Peyer's patch (tissue), 4 donors: ENCODE measurements around the gene BCAN. TPM values are rescaled to one million over a fixed set of nuclear protein-coding genes. Genes with fewer than 3 reads are reported as not detected.

Experiments used
- DNase-seq, 3 donors: peaks; one replicate each; pipeline ENCODE4 v3.0.0-alpha.2; 2017 to 2019
- H3K27ac ChIP-seq, 4 donors: fragments of 200-600 bp; sonication (generic); one replicate each; pipeline ENCODE4 v1.5.1; 2016 to 2019
- H3K27me3 ChIP-seq, 2 donors: fragments of 200-600 bp; sonication (generic); one replicate each; pipeline ENCODE4 v1.5.1; 2019
- H3K36me3 ChIP-seq, 3 donors: fragments of 200-600 bp; sonication (generic); one replicate each; pipeline ENCODE4 v1.5.1; 2016 to 2019
- H3K4me1 ChIP-seq, 4 donors: fragments of 200-600 bp; sonication (generic); one replicate each; pipeline ENCODE4 v1.5.1; 2016 to 2019
- H3K4me3 ChIP-seq, 4 donors: fragments of 200-600 bp; sonication (generic); 1 replicate in 3 of 4; 2 replicates in 1 of 4; pipeline ENCODE4 v1.5.1; 2016 to 2019; ENCODE audit warnings: mild to moderate bottlenecking in 1 of 4
- H3K9me3 ChIP-seq, 4 donors: fragments of 200-600 bp; sonication (generic); one replicate each; pipeline ENCODE4 v1.5.1; 2016 to 2019; ENCODE audit warnings: mild to moderate bottlenecking in 1 of 4
- POLR2A ChIP-seq, 2 donors: fragments of 450-650 bp; IDR thresholded peaks; one replicate each; pipeline ENCODE4 v1.5.1; 2017; ENCODE audit warnings: antibody characterized with exemption in 2 of 2, mild to moderate bottlenecking in 2 of 2, moderate library complexity in 2 of 2
- total RNA-seq, 4 donors: library from RNA; depleted of rRNA; stranded (reverse); fragments of >200 nt; gene quantifications; one replicate each; pipeline ENCODE4 v1.1.0, GENCODE V29; 2016
- TF ChIP-seq, protein P1 (sequence below), 6 experiments: fragments of 450-650 bp in 4 of 6; fragments of 200-600 bp in 2 of 6; sonication (generic) in 1 of 6; IDR thresholded peaks; one replicate each; pipeline ENCODE4 v1.5.1; 2017 to 2019; ENCODE audit warnings: antibody characterized with exemption in 6 of 6, mild to moderate bottlenecking in 3 of 6, moderate library complexity in 1 of 6

BCAN gene
- total RNA-seq, 4 donors from 2014 or later: 0.28 to 1.3 TPM; not detected in 2

- Histone ChIP-seq H3K36me3 (no peaks in the 10 kb centered on the region), H3K4me3 (no peak overlapping the region), H3K27me3 (peaks cover 0 to 8% of the 10 kb centered on the region in 2 donors), H3K9me3 (no peaks in the 10 kb centered on the region), H3K27ac (no peak overlapping the region), H3K4me1 (peaks cover 0 to 18% (median 1%) of the 10 kb centered on the region in 4 donors)
- no peak for DNase-seq
- TF ChIP-seq, protein P1, sequence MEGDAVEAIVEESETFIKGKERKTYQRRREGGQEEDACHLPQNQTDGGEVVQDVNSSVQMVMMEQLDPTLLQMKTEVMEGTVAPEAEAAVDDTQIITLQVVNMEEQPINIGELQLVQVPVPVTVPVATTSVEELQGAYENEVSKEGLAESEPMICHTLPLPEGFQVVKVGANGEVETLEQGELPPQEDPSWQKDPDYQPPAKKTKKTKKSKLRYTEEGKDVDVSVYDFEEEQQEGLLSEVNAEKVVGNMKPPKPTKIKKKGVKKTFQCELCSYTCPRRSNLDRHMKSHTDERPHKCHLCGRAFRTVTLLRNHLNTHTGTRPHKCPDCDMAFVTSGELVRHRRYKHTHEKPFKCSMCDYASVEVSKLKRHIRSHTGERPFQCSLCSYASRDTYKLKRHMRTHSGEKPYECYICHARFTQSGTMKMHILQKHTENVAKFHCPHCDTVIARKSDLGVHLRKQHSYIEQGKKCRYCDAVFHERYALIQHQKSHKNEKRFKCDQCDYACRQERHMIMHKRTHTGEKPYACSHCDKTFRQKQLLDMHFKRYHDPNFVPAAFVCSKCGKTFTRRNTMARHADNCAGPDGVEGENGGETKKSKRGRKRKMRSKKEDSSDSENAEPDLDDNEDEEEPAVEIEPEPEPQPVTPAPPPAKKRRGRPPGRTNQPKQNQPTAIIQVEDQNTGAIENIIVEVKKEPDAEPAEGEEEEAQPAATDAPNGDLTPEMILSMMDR (IDR thresholded peaks at IDR 0.05): no peak
- TF ChIP-seq POLR2A (IDR thresholded peaks at IDR 0.05): no peak
These were observed 49.3 kb downstream of the BCAN start for GRCh38 chr1:156691191-156691590.

- no peaks in the 10 kb centered on the region for H3K9me3 ChIP-seq
- H3K36me3 ChIP-seq: no peaks in the 10 kb centered on the region
- H3K27ac ChIP-seq: no peak overlapping the region
- TF ChIP-seq POLR2A (IDR thresholded peaks at IDR 0.05): no peak
- TF ChIP-seq, protein P1 (IDR thresholded peaks at IDR 0.05): no peak
- H3K4me1 ChIP-seq: peaks cover 0 to 18% (median 1%) of the 10 kb centered on the region in 4 donors
- peaks cover 0 to 8% of the 10 kb centered on the region in 2 donors for H3K27me3 ChIP-seq
- no peak overlapping the region for H3K4me3 ChIP-seq
- DNase-seq: peak in 1 of 3 donors; percentile 43
These were observed 49.9 kb downstream of the BCAN start for GRCh38 chr1:156691665-156692440.

- H3K4me1 ChIP-seq: peaks cover 0 to 18% (median 1%) of the 10 kb centered on the region in 4 donors
- DNase-seq: peak in 1 of 3 donors; percentile 48
- TF ChIP-seq, protein P1 (IDR thresholded peaks at IDR 0.05): no peak
- TF ChIP-seq POLR2A (IDR thresholded peaks at IDR 0.05): no peak
- H3K27ac ChIP-seq: no peak overlapping the region
- no peak overlapping the region for H3K4me3 ChIP-seq
- peaks cover 0 to 8% of the 10 kb centered on the region in 2 donors for H3K27me3 ChIP-seq
- no peaks in the 10 kb centered on the region for H3K36me3 ChIP-seq
- H3K9me3 ChIP-seq: no peaks in the 10 kb centered on the region
These were observed 50.6 kb downstream of the BCAN start for GRCh38 chr1:156692441-156692924.

GRCh38 chr1:156692925-156693847 lies 51.3 kb downstream of the BCAN start:
- H3K4me1 ChIP-seq: peaks cover 0 to 18% (median 1%) of the 10 kb centered on the region in 4 donors
- no peak overlapping the region for H3K4me3 ChIP-seq
- no peaks in the 10 kb centered on the region for H3K36me3 ChIP-seq
- TF ChIP-seq, protein P1 (IDR thresholded peaks at IDR 0.05): no peak
- DNase-seq: no peak
- H3K27me3 ChIP-seq: peaks cover 0 to 8% of the 10 kb centered on the region in 2 donors
- no peak overlapping the region for H3K27ac ChIP-seq
- no peaks in the 10 kb centered on the region for H3K9me3 ChIP-seq

DNA sequence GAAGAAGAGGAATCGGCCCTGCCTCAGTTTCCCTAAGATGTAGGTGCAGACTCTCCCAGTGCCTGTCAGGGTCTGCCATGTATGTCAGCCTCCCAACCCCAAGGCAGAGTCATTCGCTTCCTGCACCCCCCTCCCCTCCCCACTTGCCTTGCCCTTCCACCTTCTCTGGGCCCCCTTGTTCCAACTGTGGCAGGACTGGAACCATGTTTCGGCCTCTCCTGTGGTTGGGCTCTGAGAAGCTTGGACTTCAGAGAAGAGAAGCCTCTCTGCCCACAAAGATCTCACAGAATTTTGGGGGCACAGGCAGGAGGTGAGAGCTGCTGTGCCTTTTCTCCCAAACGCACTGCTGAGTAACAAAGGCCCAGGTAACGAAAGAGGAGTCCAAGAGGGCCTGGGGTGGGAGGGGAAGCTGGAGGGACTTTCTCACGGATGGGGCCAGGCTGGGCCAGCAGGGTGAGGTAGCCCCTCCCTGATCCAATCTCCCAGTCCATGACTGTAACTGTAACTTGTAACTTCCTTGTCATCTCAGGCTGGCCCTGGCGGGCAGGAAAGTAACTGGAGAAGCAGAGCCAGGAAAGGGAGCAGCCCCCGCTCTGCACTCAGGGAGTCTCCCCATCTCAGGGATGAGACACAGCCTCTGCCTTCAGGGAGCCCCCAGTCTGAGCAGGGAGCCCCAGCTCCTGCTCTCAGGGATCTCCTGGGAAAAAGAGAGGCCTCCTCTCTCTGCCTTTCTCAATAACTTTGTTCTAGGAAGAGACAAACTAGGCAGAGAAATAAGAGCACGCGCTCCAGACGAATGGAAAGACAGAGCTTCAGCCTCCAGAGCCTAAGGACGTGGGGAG lies 52.2 kb downstream of the BCAN start:
- H3K9me3 ChIP-seq: no peaks in the 10 kb centered on the region
- TF ChIP-seq, protein P1 (IDR thresholded peaks at IDR 0.05): no peak
- no peak for TF ChIP-seq POLR2A (IDR thresholded peaks at IDR 0.05)
- DNase-seq: no peak
- no peak overlapping the region for H3K4me3 ChIP-seq
- H3K36me3 ChIP-seq: no peaks in the 10 kb centered on the region
- H3K27ac ChIP-seq: no peak overlapping the region
- H3K4me1 ChIP-seq: peaks cover 0 to 18% (median 1%) of the 10 kb centered on the region in 4 donors
- H3K27me3 ChIP-seq: peaks cover 0 to 8% of the 10 kb centered on the region in 2 donors
